ENCODE data around the gene TPSB2.

- TF ChIP-seq EZH2 (IDR thresholded peaks at IDR 0.05; ENCODE audit: low read length, missing control alignments), result no peak
- no peak for TF ChIP-seq CTCF (conservative IDR thresholded peaks at IDR 0.05 in 1 of 2, IDR thresholded peaks at IDR 0.05 in 1 of 2; ENCODE audit: low read depth in 1 of 2, low read length in 2 of 2)
Observed at GRCh38 chr16:1209081-1209480, 20.9 kb downstream of the TPSB2 start.

Measured in fibroblast of lung (primary cell).